Gastrocnemius medialis (tissue), 4 donors: Measurements from ENCODE around the gene ATRIP.

ENCODE experiments used
- POLR2A ChIP-seq, 2 donors: fragments of 450-650 bp; IDR thresholded peaks; one replicate each; pipeline ENCODE4 v1.6.1; 2017; ENCODE audit warnings: antibody characterized with exemption in 2 of 2, mild to moderate bottlenecking in 2 of 2, moderate library complexity in 2 of 2
- TF ChIP-seq, protein P1 (sequence below), 5 experiments: fragments of 450-650 bp in 3 of 5; fragments of 200-600 bp in 2 of 5; sonication (generic) in 2 of 5; IDR thresholded peaks in 4 of 5; conservative IDR thresholded peaks in 1 of 5; 1 replicate in 4 of 5; 2 replicates in 1 of 5; pipeline ENCODE4 v1.5.1; 2016 to 2019; ENCODE audit warnings: antibody characterized with exemption in 5 of 5, mild to moderate bottlenecking in 3 of 5, moderate library complexity in 3 of 5

DNA sequence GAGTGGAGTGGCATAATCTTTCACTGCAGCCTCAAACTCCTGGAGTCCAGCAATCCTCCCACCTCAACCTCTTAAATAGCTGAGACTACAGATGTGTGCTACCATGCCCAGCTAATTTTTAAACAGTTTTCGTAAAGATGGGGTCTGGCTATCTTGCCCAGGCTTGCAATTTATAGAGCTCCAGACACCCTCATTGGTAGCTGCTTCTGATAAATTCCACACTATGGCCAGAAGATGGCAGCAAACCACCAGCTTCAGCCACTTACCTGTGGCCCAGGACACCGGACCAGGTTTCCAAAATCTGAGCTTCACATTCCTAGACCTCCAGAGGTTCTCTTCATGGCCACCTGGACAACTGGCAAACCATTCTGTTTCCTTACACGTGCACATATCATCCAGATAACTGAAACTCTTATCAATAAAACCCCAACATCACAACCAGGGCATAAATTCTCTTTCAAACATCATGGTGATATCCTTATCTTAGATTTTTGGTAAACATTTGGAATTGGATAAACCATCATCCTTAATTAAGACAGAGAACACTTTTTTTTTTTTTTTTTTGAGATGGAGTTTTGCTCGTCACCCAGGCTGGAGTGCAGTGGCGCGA is 45.6 kb upstream of the ATRIP start:
- TF ChIP-seq, protein P1, sequence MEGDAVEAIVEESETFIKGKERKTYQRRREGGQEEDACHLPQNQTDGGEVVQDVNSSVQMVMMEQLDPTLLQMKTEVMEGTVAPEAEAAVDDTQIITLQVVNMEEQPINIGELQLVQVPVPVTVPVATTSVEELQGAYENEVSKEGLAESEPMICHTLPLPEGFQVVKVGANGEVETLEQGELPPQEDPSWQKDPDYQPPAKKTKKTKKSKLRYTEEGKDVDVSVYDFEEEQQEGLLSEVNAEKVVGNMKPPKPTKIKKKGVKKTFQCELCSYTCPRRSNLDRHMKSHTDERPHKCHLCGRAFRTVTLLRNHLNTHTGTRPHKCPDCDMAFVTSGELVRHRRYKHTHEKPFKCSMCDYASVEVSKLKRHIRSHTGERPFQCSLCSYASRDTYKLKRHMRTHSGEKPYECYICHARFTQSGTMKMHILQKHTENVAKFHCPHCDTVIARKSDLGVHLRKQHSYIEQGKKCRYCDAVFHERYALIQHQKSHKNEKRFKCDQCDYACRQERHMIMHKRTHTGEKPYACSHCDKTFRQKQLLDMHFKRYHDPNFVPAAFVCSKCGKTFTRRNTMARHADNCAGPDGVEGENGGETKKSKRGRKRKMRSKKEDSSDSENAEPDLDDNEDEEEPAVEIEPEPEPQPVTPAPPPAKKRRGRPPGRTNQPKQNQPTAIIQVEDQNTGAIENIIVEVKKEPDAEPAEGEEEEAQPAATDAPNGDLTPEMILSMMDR (IDR thresholded peaks at IDR 0.05 in 4 of 5, conservative IDR thresholded peaks at IDR 0.05 in 1 of 5): peak; percentile 79 to 90 (median 84)
- no peak for TF ChIP-seq POLR2A (IDR thresholded peaks at IDR 0.05)
